ENCODE results near the gene FOXP4.

Gene FOXP4

DNA sequence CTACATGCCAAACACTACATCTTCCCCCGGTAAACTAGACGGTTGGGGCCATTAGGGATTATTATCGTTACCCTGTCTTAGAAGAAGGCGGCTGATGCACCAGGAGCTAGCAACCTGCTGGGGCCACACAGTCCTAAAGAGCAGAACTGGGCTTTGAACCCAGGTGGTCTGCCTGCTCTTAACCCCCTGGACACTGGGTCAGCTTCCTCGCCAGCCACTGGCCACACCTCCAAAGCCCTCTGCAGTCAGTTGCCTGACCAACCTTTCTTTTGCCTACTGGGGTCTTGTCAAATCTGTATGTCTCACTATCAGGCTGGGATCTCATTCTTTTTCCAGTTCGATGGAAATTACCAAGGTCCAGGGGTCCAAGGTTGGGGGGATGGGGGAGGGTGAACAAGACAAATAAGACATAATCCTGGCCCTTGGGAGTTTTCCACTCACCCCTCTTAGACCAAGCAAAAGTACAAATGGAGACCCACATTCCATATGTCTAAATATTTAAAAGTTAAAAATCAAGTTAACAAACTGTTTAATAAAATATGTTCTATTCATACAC, 34.0 kb upstream of the FOXP4 start:
- no peak overlapping the region for H3K27ac ChIP-seq
- TF ChIP-seq, protein P1, sequence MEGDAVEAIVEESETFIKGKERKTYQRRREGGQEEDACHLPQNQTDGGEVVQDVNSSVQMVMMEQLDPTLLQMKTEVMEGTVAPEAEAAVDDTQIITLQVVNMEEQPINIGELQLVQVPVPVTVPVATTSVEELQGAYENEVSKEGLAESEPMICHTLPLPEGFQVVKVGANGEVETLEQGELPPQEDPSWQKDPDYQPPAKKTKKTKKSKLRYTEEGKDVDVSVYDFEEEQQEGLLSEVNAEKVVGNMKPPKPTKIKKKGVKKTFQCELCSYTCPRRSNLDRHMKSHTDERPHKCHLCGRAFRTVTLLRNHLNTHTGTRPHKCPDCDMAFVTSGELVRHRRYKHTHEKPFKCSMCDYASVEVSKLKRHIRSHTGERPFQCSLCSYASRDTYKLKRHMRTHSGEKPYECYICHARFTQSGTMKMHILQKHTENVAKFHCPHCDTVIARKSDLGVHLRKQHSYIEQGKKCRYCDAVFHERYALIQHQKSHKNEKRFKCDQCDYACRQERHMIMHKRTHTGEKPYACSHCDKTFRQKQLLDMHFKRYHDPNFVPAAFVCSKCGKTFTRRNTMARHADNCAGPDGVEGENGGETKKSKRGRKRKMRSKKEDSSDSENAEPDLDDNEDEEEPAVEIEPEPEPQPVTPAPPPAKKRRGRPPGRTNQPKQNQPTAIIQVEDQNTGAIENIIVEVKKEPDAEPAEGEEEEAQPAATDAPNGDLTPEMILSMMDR (conservative IDR thresholded peaks at IDR 0.05), result no peak
- no peak for TF ChIP-seq ZFX (IDR thresholded peaks at IDR 0.05)

DNA sequence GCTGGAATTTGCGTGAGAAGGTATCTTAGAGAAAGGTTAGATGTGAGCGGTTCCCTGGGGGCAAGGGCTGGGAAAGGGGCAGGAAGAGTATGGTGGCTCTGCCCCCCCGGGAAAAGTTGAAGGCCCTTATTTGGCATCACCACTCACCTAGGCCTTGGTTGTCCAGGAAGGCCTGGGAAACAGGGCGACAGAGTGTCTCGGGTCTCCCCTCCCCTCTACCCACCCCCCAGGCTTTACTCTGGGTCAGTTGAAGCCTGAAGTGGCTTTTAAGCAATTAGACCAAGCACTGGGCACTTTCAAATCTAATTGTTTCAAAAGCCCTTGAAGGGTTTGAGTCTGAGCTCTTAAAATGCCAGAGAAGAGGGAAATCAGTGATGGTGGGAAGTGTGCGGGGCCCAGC, 30.2 kb upstream of the FOXP4 start:
- H3K27ac ChIP-seq, result no peak overlapping the region
- TF ChIP-seq ZFX (IDR thresholded peaks at IDR 0.05), result no peak
- TF ChIP-seq, protein P1 (conservative IDR thresholded peaks at IDR 0.05), result no peak

DNA sequence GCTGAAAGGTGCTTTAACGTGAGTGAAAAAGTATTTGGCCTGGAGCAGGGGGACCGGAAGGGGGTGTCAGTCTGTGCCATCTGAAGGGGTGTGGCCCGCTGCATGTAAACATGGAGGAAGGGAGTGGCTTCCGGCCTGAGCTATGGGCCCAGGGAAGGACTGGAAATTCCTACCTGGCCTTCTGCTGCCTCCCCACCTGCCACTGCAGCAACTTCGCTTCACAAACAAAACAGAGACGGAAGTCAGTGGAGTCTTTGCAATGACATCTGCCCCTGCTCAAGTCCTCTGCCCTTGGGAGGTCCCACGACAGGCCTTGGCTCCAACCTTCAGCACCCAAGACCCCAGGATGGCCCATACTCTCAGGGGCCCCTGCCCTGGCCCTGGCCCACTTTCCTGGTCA, 28.1 kb upstream of the FOXP4 start:
- H3K27ac ChIP-seq, result no peak overlapping the region
- TF ChIP-seq ZFX (IDR thresholded peaks at IDR 0.05), result no peak

DNA sequence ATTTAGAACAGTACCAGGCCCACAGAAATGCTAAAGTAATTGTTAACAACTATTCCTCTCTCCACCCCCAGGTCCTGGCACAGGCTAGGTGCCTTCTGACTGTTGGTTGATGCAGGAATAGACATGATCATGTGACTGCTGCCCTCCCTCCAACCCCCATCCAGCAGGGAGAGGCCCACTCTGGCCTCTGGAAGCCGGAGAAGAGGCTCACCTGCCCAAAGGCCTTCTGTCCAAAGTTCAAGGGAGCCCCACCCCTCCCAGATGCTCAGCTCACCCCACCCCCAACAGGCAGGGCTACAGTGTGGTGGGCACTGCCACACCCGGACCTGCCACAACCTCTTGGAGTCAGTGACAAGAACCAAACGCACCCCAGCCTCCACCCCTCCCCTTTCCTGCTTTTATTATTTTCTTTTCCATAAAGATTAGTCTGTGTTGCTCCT, 26.9 kb upstream of the FOXP4 start:
- no peak overlapping the region for H3K27ac ChIP-seq
- no peak for TF ChIP-seq ZFX (IDR thresholded peaks at IDR 0.05)
- TF ChIP-seq, protein P1 (conservative IDR thresholded peaks at IDR 0.05), result no peak

DNA sequence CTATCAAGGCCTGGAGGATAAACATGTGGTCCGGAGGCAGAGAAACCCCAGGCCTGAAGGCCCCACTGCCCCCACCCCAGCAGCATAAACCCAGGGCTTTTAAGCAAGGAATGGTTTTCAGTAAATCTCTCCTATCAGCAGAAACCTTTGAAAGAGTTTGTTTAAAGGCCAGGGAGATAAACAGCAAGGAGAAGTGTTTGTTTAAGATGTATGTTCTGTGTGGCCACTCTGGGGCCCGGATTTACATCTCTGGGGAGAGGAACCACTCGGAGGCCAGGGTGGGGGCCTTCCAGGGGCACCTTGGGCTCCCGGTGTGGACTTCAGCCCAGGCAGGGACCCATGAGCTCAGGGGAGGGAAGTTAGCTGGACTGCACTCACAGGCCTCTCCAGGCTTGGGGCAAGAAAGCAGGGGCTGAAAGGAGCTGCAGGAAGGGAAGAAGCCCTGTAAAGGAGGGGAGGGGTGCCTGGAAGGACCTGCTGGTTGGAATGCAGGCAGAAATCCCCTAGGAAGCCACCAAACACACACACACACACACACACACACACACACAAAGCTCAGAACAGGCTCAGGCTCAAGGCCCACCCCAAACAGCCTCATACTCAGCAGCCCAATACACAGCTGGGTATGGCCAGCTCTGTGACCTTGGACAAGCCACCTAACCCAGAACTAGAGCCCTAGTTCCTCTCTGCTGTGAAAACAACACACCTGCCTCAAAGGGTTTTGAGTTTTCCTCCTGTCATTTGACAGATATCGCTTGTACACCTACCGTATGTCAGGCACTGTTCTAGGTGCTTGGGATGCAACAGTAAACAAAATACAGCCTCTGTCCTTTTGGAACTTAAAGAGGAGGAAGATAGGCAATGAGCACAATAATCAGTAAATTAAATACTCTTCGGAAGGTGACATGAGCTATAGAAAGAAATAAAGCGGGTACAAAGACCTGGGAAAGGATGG, 26.2 kb upstream of the FOXP4 start:
- H3K27ac ChIP-seq, result no peak overlapping the region

DNA sequence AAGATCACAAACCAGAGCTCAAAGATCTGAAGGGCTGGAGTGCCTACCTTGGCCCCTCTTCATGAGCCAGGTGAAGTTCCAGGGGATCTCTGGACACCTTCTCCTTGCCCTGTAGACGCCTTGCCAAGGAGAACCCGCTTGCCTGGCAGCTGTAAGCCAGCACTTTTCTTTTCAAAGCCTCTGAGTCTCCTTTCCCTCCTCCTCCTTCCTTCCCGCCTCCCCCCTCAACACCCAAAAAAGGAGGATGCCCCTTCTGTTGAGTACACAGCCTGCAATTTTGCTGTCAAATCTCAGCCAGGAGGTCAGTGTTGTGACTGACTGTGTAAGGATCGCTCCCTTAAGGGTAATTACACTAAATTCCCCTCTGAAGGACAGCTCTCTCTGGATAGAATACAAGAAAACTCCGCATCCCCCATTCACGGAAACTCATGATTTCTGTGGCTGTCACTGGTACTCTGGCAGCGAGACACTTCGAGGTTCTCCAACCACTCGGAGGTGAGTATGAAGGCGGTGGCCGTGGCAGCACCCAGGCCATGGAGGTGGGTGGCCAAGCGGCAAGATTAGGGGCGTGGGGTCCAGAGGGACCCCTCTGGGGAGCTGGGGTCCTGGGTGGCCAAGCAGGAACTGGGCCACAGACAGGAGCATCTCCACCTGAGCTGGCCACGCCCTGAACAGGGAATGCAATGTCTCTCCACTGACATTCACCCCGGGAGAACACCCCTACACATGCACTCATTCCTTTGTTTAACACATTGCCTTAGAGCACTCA, 23.2 kb upstream of the FOXP4 start:
- TF ChIP-seq ZFX (IDR thresholded peaks at IDR 0.05), result no peak
- TF ChIP-seq, protein P1 (conservative IDR thresholded peaks at IDR 0.05), result no peak
- H3K27ac ChIP-seq, result no peak overlapping the region

More for the DNA sequence above, 26.2 kb upstream of the FOXP4 start:
- no peak for TF ChIP-seq ZFX (IDR thresholded peaks at IDR 0.05)
- TF ChIP-seq, protein P1 (conservative IDR thresholded peaks at IDR 0.05), result no peak

DNA sequence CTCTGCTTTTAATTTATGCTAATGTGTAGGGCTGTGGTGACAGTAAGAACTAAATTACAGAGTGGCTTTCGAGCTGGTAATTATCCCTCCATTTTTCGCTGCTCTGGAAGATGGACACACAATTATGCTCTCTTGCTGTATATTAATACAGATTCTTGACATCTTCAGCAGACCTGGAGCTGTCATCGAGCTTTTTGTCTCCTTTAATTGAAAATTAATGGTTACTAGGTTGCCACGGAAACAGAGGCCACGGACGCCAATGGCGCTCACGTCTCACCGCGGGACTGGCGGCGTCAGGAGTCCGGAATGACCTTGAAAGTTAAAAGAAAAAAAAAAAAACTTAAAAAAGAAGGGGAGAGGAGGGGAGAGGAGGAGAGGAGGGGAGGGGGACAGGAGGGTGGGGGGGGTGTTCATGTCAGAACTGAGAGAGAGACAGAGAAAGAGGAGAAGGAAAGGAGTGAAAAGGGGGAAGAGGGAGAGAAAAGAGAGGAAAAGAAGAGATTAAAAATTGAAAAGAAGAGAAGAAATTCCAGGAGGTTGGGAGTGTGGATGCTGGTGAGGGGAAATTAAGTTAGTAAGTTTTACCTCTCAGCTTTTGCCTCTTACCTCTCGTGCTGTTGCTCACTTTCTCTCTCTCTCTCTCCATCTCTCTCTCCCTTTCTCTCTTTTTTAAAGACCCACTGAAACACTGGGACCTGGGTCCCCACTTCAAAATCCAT, 22.1 kb upstream of the FOXP4 start:
- TF ChIP-seq, protein P1 (conservative IDR thresholded peaks at IDR 0.05), result no peak
- TF ChIP-seq ZFX (IDR thresholded peaks at IDR 0.05), result no peak
- no peak overlapping the region for H3K27ac ChIP-seq
